Endometrial microvascular endothelial cells (primary cell): ENCODE results near the gene TGIF2. TPM values are rescaled to one million over a fixed set of nuclear protein-coding genes. Genes with fewer than 3 reads are reported as not detected.

ENCODE experiments used
- in situ Hi-C: cut with HindIII; loops from 2 replicates; pipeline ENCODE4 v1.10.0; 2017; ENCODE audit warnings: low sequenced_read_pairs, low pct_unique_long_range_greater_than_20kb; ENCODE audit errors: inconsistent ontology term
- total RNA-seq: library from RNA; depleted of rRNA; stranded (reverse); fragments of >200 nt; gene quantifications from one replicate; pipeline ENCODE4 v1.2.3, GENCODE V29; 2015; ENCODE audit errors: inconsistent ontology term

Gene TGIF2
- total RNA-seq, 1 donor from 2014 or later, result 21.9 TPM

DNA sequence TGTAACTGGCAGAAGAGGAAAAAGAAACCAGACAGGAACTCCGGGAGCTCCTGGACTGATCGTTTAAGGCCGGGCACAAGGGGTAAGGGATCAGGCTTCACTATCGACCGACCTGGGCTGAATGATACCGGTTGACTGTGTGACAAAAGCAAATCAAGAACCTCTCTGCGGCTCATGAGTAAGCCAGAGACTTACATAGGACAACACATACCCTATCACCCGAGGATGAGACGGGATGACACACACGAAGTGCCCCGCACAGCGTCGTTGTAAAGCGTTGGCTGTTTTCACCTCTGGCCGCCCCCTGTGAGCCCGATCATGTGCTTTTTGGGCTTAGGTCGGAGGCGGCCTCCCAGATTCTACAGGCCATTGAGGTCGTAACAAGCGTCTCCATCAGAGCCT lies 695 bp upstream of the TGIF2 start:
- in situ Hi-C loops, result no loop called here

GRCh38 chr20:36573798-36574365 lies 485 bp downstream of the TGIF2 start:
- in situ Hi-C loops, result no loop called here

DNA sequence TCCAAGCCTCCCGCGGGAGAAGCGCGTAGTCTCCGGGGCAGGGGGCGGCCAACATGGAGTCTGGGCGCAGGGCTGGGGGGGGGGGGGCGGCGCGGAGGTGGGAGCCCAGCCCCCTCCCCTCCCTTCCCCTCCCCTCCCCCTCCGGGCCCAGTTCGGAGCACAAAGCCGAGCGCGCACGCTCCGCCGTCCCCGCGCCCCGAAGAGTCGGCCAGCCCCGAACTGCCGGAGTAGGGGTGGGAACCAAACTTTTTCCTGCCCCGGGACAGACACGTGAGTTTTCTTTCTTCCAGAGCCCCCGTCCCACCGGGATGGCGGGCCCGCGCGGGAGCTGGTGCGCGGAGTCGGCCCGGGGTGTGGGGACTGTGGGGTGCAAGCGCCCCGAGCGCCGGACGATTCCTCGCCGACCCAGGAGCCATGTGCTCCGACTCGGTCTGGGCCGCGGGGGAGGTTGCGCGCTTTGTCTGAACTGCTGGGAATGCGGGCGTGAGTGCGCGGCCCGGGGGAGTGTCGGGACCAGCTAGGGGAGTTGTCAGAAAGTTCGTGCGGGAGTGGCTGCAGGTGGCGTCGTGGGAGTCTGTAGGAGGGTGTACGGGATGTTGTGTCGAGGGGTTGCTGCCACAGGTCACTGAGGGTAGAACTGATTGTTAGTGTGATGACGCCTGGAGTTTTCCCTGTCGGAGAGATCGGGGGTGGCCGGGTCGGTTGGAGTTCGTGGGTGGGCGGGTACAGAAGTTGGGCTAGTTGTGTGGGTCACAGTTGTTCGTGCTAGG lies 1.2 kb downstream of the TGIF2 start:
- in situ Hi-C loops, result no loop called here

DNA sequence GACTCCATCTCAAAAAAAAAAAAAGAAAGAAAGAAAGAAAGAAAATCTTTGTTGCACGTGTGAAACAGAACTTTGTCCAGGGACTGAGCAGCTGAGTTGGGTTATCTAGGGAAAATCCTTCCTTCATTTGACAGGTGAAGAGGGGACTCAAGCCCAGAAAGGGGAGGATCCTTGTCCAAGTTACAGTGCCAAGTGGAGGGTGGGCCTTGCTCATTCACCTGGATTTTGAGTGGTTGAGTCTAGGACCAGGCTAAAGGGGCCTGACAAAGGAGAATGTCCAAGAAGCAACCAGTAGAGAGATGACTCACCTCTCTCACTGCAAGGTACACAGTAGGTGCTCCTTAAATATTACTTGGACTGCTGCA lies 2.7 kb downstream of the TGIF2 start:
- in situ Hi-C loops, result no loop called here

DNA sequence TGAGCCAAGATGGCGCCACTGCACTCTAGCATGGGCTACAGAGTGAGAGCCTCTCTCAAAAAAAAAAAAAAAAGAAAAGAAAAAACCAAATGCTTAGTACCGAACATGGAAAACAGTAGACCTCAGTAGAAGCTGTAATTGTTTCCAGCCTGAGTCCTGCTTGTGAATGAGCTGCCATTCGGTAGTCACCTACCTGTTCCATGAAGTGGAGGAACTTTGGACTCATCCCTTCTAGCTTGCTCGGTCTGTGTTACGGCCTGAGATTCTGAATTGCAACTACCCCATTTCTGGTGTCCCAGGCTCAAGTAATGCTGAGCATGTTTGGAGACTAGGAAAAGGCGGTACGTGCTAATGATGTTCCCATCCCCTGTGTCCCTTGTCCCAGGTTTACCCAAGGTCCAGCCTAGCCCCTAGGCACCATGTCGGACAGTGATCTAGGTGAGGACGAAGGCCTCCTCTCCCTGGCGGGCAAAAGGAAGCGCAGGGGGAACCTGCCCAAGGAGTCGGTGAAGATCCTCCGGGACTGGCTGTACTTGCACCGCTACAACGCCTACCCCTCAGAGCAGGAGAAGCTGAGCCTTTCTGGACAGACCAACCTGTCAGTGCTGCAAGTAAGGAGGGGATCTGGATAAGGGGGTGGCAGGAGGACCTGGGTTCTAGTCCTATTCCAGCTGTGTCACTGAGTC lies 5.1 kb downstream of the TGIF2 start:
- in situ Hi-C loops, result no loop called here

DNA sequence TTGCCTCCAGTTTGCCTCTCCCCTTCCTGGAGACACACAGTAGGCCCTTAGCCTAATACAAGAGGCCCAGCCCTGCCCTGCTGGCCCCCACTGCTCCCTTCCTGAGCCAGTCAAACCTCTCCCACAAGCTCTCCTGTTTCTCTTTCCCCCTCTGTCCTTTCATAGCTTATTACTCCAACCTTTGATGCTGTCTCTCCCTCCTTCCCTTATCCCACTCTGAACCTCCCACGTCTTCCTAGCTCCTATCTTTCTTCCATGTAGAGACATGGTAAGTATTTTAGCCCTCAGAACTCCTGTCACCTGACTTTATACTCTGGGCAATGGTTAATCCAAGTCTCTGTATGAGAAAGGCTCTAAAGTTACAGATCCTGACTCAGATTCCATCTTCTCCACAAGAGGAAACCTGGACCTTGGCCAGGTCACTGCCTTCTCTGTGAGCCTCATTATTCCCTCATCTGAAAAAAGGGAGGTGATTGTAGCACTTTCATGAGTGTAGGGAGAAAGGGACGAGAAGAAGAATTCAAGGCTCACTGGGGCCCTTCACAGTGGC lies 6.7 kb downstream of the TGIF2 start:
- in situ Hi-C loops, result no loop called here

GRCh38 chr20:36582322-36582721 lies 8.9 kb downstream of the TGIF2 start:
- in situ Hi-C loops, result no loop called here

- in situ Hi-C loops, result no loop called here
Observed at GRCh38 chr20:36582821-36583220, 9.4 kb downstream of the TGIF2 start.

DNA sequence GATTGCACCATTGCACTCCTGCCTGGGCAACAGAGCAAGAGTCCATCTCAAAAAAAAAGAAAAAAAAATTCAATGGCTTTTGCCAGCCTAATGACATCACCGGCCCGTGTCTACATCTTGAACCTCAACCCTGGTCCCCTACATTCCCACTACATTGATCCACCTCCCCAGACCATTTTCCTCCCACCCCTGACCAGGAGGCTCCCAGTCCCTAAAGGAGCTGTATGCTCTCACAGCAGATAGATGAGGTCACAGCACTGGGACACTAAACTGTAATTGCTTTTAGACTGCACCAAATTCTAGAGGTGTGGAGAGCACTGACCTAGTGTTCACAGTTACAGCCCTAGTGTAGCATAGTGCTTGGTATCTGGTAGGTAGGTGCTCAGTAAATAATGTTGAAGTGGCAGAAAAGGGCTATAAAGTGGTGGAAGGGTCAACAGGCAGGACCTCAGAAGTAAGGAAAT lies 10.7 kb downstream of the TGIF2 start:
- in situ Hi-C loops, result no loop called here

DNA sequence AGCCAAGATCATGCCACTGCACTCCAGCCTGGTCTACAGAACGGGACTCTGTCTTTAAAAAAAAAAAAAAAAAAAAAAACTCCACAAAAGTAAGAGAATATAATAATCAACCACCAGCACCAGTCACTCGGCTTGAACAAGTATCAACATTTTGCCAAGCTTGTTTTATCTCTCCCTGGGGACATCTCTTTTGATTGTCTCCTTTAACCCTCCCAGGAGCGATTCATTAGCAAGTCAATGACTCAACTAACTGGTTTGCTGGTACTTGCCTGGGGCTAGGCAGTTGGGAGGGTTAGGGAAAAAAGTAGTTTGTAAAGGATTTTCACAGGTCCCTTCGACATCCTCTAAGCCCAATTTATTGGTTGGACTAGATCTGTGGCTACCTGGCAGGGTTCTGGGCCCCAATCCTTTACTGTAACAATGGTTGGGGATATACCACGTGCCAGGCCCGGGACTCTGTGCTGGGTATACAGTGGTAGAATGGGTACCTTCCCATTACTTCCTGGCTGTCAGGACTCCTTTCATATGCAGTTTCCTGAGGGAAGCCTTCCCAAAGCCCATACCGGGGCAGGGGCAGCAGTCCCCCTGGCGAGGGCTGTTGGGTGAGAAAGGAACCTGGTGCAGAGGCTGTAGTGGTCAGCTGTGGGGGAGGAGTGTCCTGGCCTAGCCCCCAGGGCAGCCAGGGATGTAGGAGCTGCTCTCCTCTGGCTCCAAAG lies 12.2 kb downstream of the TGIF2 start:
- in situ Hi-C loops, result no loop called here

DNA sequence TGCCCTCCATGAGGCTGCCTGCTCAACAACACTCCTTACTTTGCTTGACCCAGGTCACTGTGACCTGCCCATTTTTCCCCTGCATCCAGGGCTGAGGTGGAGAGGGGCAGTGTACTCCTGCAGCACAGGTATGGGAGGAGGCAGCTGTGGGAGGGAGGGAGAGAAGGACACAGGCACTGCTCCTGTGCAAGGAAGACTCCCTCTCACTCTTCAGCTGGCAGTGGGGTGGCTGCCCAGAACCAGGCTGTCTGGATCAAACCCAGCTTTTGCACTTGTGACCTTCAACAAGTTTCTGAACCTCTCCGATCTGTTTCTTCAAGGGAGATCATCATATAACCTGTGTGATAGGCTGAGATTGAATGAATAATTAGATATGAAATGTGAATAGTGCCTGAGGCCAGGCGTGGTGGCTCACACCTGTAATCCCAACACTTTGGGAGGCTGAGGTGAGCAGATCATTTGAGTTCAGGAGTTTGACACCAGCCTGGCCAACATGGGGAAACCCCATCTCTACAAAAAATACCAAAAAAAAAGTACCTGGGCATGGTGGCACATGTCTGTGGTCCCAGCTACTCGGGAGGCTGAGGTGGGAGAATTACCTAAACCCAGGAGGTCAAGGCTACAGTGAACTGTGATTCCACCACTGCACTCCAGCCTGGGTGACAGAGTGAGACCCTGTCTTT lies 14.1 kb downstream of the TGIF2 start:
- in situ Hi-C loops, result no loop called here

GRCh38 chr20:36591281-36591680 lies 17.9 kb downstream of the TGIF2 start:
- in situ Hi-C loops, result no loop called here

DNA sequence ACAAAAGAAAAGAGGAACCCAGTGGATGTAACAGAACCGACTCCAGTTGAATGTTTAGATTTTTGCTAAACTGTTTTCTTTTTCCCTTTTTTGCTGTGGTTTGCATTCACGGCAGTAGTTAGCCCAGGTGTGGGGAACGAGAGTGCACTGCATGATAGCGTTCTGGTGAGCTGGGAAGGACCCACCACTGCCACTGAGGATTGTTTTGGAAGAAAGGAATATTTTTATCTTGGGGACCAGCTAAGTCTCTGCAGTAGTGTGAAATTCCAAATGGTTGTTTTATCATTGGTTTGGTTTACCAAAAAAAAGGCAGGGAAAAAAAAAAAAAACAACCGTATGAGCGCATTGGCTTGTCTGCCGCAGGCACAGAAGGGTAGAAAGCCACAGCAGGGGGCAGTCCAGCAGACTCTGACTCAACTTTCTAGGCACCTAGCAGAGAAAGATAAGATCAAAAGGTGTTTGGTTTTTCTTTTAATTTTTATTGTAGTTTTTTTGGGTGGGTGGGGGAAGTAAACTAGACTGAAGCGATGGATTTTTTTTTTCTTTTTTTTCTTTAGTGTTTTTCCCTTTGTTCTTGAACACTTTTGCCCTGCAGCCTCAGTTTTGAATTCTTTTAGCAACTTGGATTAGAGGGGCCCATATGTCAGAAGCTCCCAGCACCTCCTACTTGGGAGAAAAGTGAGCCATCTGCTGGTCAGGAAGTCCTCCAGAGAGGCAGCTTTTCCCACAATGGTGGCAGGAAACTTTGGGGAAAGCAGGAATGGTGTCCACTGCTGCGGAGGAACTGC lies 18.7 kb downstream of the TGIF2 start:
- in situ Hi-C loops, result no loop called here

- in situ Hi-C loops, result no loop called here
Observed at GRCh38 chr20:36593347-36593929, 20.0 kb downstream of the TGIF2 start.

- in situ Hi-C loops, result no loop called here
Observed at GRCh38 chr20:36599912-36600345, 26.5 kb downstream of the TGIF2 start.

- in situ Hi-C loops, result no loop called here
Observed at GRCh38 chr20:36601540-36601939, 28.1 kb downstream of the TGIF2 start.

- in situ Hi-C loops, result no loop called here
Observed at GRCh38 chr20:36604952-36605398, 31.6 kb downstream of the TGIF2 start.
